ENCODE results near the gene ZNF215. TPM values are rescaled to one million over a fixed set of nuclear protein-coding genes. Genes with fewer than 3 reads are reported as not detected.

Gene ZNF215
- total RNA-seq, 2 donors from 2014 or later = 9.9 to 10.2 TPM

DNA sequence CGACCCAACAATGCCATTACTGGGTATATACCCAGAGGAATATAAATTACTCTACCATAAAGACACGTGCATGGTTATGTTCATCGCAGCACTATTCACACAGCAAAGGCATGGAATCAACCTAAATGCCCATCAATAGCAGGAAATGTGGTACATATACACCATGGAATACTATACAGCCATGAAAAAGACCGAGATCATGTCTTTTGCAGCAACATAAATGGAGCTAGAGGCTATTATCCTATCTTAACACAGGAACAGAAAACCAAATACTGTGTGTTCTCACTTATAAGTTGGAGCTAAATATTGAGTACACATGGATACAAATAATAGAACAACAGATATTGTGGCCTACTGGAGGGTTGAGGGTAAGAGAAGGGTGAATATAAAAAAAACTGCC lies 37.4 kb upstream of the ZNF215 start:
- H3K9me3 ChIP-seq (ENCODE audit: control insufficient read depth, low read length) = peaks cover 4% of the 10 kb centered on the region
- no peaks in the 10 kb centered on the region for H3K27me3 ChIP-seq (ENCODE audit: control insufficient read depth, insufficient read depth, low read length, poor library complexity, severe bottlenecking)
- no peak overlapping the region for H3K4me3 Mint-ChIP-seq
- no peaks in the 10 kb centered on the region for H3K36me3 ChIP-seq (ENCODE audit: control insufficient read depth, insufficient read depth, low read length)
- no peaks in the 10 kb centered on the region for H3K4me1 ChIP-seq (ENCODE audit: control insufficient read depth, insufficient read depth, low read length)
- TF ChIP-seq CTCF (conservative IDR thresholded peaks at IDR 0.05) = no peak
- no peaks in the 10 kb centered on the region for H3K36me3 Mint-ChIP-seq (ENCODE audit: low read depth)
- WGBS, 2 experiments (ENCODE audit: insufficient coverage in 1 of 2, insufficient read length in 1 of 2) = 96 to 100% methylated on average over 3 to 4 of the region's 4 CpGs
- H3K9me3 Mint-ChIP-seq = peaks cover 2% of the 10 kb centered on the region
- no peak overlapping the region for H3K27ac ChIP-seq (ENCODE audit: low read depth, low read length)
- H3K27me3 Mint-ChIP-seq (ENCODE audit: insufficient read depth) = no peaks in the 10 kb centered on the region
- H3K4me3 ChIP-seq (ENCODE audit: low read length) = no peak overlapping the region
- no peak overlapping the region for H3K27ac Mint-ChIP-seq
- no peak for DNase-seq
- H3K9ac ChIP-seq (ENCODE audit: extremely low read depth, low read length, poor library complexity, severe bottlenecking) = no peak overlapping the region
- no peaks in the 10 kb centered on the region for H3K4me1 Mint-ChIP-seq

DNA sequence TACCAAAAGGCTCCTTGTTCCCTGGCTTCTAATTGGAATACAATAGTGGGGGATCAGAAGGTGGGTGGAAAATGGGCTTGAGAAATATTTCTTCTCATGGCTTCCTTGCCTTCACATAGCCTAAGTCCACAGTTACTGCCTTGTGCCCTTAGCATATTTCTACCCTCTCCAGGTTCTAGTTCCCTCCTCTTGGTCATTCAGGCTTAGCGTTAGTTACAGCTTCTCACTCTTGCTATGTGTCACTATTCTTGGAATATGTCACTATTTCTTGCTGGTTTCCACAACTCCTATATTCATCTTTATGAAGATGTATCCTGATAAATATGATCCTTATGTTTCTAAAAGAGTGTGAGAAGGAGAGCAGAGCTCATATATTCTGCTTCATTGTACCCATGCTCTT lies 36.4 kb upstream of the ZNF215 start:
- no peaks in the 10 kb centered on the region for H3K4me1 Mint-ChIP-seq
- no peak for DNase-seq
- no peak overlapping the region for H3K4me3 Mint-ChIP-seq
- Histone ChIP-seq H3K9ac (ENCODE audit: extremely low read depth, low read length, poor library complexity, severe bottlenecking) (no peak overlapping the region), H3K4me3 (ENCODE audit: low read length) (no peak overlapping the region), H3K27me3 (ENCODE audit: control insufficient read depth, insufficient read depth, low read length, poor library complexity, severe bottlenecking) (no peaks in the 10 kb centered on the region), H3K9me3 (ENCODE audit: control insufficient read depth, low read length) (peaks cover 4% of the 10 kb centered on the region), H3K4me1 (ENCODE audit: control insufficient read depth, insufficient read depth, low read length) (no peaks in the 10 kb centered on the region), H3K27ac (ENCODE audit: low read depth, low read length) (no peak overlapping the region), H3K36me3 (ENCODE audit: control insufficient read depth, insufficient read depth, low read length) (no peaks in the 10 kb centered on the region)
- no peak overlapping the region for H3K27ac Mint-ChIP-seq
- TF ChIP-seq CTCF (conservative IDR thresholded peaks at IDR 0.05) = no peak
- peaks cover 2% of the 10 kb centered on the region for H3K9me3 Mint-ChIP-seq
- 86 to 90% methylated on average over 1 of the region's 1 CpG for WGBS, 2 experiments (ENCODE audit: insufficient coverage in 1 of 2, insufficient read length in 1 of 2)
- H3K27me3 Mint-ChIP-seq (ENCODE audit: insufficient read depth) = no peaks in the 10 kb centered on the region
- H3K36me3 Mint-ChIP-seq (ENCODE audit: low read depth) = no peaks in the 10 kb centered on the region

- Histone ChIP-seq H3K27me3 (ENCODE audit: control insufficient read depth, insufficient read depth, low read length, poor library complexity, severe bottlenecking) (no peaks in the 10 kb centered on the region), H3K4me1 (ENCODE audit: control insufficient read depth, insufficient read depth, low read length) (no peaks in the 10 kb centered on the region), H3K27ac (ENCODE audit: low read depth, low read length) (no peak within 1 kb of the TSS), H3K9me3 (ENCODE audit: control insufficient read depth, low read length) (peaks cover 4% of the 10 kb centered on the region), H3K4me3 (ENCODE audit: low read length) (no peak within 1 kb of the TSS), H3K36me3 (ENCODE audit: control insufficient read depth, insufficient read depth, low read length) (no peaks in the 10 kb centered on the region), H3K9ac (ENCODE audit: extremely low read depth, low read length, poor library complexity, severe bottlenecking) (no peak within 1 kb of the TSS)
- no peak for DNase-seq
- whole genome bisulfite sequencing, 2 experiments (ENCODE audit: insufficient coverage in 1 of 2, insufficient read length in 1 of 2) = 88 to 100% methylated on average over 2 of the region's 2 CpGs
- no peaks in the 10 kb centered on the region for H3K27me3 Mint-ChIP-seq (ENCODE audit: insufficient read depth)
- H3K4me3 Mint-ChIP-seq = no peak within 1 kb of the TSS
- H3K27ac Mint-ChIP-seq = no peak within 1 kb of the TSS
- H3K36me3 Mint-ChIP-seq (ENCODE audit: low read depth) = no peaks in the 10 kb centered on the region
- peaks cover 2% of the 10 kb centered on the region for H3K9me3 Mint-ChIP-seq
- no peak for TF ChIP-seq CTCF (conservative IDR thresholded peaks at IDR 0.05)
- no peaks in the 10 kb centered on the region for H3K4me1 Mint-ChIP-seq
Measured at GRCh38 chr11:6892400-6892799, 33.8 kb upstream of the ZNF215 start, which contains the start of gene OR2D2. Gene OR2D2 (minus strand): TSS chr11:6892500. CDS start chr11:6892500, 0 bp downstream.

Measured in endodermal cell (in vitro differentiated cells).